HG02623 (cell line): ENCODE measurements around the gene SPOCK1.
"Not testable (repeated sequence)": the region's sequence is repeated elsewhere in the genome, so short reads cannot be mapped to it uniquely, and the experiment has no call there.

Experiments used
- ATAC-seq: cut with Tn5 transposase; IDR thresholded peaks from one replicate; pipeline ENCODE4 v1.9.1; 2021; ENCODE audit warnings: moderate library complexity; ENCODE audit not compliant: unreplicated experiment

The SPOCK1 gene

DNA sequence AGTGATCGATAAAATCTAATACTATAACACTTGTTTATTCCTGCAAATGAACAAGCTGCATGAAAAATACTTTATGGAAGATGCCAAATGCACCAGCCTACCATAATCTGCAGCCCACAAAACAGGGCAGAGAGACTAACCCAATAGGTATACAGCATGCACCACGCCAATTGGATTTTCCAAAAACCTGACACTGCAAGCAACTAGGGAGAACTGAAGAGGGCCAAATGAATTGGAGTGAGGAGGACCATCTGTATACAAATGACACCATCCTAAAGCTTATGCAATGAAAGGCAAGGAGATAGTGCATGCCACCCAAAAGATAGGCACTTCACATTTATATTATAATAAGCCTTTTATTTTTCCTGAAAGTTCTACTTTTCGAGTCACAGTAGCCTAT lies 100.4 kb downstream of the SPOCK1 start:
- ATAC-seq: no peak

DNA sequence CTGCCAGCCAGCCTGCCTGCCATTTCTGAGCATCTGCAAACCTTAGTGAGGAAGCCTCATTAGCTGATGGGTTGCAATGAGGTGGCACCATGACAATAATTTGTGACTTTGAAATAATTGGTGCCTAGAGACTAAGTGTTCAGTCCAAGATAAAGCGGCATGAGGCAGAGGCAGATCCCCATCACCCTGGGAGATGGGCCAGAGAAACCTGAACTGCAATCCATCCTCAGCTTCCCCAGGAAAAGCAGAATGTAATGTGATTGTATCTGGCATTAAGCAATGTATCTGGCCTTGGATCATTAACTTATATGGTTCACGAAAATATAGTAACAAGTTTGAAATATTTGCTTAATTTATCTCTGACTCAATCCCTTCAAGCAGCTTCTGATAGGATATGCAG lies 101.0 kb downstream of the SPOCK1 start:
- no peak for ATAC-seq

DNA sequence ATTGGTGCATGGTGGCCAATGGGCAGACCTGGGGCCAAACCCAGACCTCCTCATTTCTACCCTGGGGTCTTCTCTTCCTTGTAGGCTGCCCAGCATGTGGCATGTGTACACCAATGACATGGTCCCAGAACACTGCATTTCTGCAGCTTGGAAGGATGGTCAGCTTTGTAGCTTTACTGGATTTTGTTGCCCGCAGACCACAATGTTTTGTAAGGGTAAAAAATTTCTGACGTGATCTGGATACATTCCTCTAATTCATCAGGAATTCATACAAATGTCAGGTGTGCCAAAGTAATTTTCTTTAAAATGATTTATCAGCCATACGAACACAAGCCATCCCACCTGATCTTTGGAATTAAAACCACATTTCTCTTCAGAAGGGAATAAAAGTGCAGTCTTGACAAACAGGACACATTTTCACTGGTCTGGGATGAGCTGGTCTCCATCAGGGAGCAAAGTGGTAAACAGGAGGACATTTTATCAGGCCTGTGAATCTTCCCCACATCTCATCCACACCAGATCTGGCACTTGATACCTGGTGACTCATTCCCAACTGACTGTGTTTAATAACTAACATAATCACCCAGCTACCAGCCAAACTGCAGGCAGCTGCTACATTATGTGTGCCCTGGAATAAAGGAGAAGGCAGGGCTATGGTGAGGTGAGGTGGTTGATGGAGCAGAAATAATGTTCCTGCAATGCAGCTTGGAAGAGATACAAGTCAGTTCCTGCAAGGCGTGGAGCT lies 103.9 kb downstream of the SPOCK1 start:
- no peak for ATAC-seq

DNA sequence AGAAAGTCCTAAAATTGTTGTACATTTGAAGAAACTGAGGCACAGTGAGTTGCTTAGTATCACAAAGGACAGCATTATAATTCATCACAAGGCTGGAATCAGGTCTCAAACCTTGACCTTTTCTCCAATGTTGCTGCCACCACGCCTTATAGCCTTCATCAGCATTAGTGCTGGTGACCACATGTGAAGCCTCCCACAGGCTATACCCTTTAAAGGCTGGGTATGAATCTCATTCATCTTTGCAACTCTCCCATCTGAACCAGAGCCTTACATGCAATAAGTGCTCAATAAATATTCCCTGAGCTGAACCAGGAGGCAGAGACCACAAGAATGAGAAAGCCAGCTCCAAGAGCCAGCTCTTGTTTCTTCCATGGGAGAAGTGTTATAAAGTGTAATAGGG lies 104.7 kb downstream of the SPOCK1 start:
- ATAC-seq: no peak

DNA sequence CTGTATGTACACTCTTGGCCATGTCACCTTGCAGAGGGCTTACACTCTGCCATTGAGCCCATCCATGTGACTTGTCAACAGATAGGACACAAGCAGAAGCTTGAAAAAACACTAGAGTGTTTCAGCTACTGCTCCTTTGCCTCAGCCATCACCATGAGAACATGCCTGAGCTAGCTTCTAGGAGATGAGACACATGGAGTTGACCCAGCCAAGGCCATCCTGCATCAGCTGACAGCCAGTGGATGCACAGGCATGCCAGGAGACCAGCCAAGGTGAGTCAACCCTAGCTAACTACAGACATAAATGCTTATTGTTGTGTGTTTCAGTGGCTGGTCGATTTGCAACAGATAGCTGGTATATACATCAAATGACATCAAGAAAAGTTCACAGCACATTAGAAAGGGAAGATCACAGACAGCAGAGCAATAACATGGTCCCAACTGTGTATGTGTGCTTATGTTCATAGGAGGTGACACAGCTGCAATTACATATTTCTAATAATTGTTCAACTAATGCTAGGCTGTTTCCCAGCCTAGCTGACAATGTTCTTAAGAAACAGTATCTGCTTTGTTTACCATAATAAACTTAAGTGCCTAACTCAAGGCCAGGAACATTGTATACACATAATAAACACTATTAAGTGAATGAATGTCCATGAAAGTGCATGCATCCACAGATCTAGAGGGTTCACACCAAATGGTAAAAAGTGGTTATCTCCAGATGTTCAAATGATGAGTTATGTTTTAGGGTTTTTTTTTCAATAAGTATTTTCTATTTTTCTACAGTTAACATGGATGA lies 105.7 kb downstream of the SPOCK1 start:
- no peak for ATAC-seq

DNA sequence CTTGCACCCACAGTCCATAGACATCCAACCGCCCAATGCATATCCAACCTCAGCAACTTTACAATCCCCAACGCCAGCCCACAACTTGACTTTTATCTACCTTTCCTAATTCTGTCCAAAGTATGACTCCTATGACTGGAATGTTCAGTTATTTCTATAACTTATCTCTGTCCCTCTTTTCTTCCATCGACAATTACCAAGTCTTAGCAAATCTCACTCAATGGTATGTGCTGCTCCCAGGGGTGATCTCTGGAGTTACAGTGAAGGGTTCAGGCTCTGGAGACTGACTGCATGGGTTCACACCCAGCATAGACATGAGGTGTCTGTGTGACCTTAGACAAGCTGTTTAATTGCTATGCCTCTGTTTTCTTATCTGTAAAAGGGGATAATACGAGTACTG lies 106.9 kb downstream of the SPOCK1 start:
- no peak for ATAC-seq

DNA sequence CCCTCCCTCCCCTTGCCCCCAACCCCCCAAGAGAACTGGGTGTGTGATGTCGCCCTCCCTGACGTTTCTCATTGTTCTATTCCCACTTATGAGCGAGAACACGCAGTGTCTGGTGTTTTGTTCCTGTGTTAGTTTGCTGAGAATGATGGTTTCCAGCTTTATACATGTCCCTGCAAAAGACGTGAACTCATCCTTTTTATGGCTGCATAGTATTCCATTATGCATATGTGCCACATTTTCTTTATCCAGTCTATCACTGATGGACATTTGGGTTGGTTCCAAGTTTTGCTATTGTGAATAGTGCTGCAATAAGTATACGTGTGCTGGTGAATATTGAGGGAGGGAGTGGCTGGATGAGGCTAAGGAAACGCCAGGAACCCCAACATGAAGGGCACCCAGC lies 108.1 kb downstream of the SPOCK1 start:
- ATAC-seq: not testable (repeated sequence)

DNA sequence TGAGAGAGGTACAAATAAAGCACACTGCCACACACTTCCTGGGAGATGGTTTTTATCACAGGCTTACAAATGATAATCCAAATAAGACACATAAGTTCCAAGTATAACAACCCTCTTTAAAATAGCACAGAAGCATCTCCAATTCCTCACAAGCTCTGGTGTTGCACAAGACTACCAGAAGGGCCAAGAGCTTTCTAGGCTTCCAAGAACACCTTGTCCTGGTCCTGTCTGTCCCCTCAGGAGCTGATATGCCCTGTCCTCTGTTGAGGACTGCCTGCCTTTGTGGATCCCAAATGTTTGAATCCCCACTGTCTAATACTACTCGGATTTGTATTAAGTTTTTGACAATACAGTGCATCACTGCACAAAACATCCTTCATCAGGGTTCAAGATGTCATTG lies 110.1 kb downstream of the SPOCK1 start:
- no peak for ATAC-seq

DNA sequence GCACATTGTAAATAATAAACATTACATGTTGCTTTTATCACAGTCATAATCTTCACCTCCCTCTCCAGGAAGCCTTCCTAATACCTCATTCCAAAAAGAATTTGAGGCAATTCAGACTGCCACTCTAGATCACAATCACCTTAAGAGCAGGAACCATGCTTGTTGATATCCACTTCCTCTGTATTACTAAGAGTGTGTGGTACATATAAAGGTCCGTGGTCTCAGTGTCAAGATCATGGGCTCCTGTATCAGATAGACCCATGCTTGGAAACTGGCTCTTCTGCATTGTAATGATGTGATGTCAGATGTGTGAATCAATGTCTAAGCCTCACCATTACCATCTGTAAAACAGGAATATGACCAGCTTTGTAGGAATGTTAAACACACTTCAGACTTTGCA lies 114.1 kb downstream of the SPOCK1 start:
- ATAC-seq: no peak

DNA sequence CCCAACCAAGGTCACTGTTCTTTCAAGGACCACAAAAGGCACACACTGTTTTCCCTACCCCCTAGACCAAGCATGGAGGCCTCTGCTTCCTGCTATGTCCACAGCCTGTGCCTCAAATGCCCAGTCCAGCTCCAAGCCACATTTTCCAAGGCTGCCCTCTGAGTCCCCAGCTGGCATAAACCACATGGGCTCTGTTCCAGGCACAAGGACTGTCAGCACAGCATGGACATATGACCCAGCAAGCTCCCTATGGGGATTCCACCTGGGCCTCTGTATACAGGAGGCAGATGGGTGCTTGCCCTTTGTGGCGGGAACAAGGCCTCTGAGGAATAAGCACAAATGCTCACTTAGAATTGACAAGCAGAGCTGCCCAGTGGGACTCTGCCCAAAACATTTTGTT lies 115.2 kb downstream of the SPOCK1 start:
- no peak for ATAC-seq

DNA sequence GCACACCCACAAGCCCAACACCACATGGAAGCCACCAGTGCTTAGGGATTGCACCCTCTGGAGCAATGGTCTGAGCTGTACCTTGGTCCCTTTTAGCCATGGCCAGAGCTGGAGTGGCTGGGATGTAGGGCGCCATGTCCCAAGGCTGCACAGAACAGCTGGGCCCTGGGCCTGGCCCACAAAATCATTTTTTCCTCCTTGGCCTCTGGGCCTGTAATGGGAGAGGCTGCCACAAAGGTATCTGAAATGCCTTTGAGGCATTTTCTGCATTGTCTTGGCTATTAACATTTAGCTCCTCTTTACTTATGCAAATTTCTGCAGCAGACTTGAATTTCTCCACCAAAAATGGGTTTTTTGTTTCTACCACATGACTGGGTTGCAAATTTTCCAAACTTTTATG lies 117.6 kb downstream of the SPOCK1 start:
- ATAC-seq: no peak

DNA sequence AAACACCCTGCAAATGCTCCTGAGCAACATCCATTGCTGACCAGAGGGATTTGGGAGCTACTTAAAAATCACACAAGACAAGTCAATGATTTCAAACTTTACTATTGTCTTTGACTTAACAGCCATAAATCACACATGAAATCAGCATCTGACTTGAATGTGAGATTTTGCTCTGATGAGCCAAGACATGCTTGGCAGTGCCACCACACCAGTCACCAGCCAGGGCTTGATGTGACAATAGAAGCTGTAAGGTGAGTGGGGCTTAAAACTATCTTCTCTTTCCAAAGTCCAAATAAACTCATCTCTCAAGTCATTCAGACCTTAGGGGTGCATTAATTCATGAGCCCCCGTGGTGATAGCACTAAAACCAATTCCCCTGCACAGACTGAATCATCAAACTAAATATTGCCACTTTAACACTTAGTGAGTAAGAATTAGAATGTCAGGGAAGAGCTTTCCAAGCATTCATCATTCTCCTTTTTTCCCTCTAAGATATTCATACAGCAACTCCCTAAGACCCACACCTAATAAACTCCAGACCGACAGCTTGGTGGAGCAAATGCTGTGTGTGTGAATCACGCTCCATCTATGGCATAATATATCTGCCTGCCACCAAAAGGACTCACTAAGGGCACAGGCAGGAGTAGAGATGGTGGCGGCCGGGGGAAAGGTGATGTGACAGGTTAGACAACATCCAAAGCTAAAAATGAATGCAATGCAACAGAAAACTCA lies 119.4 kb downstream of the SPOCK1 start:
- no peak for ATAC-seq

DNA sequence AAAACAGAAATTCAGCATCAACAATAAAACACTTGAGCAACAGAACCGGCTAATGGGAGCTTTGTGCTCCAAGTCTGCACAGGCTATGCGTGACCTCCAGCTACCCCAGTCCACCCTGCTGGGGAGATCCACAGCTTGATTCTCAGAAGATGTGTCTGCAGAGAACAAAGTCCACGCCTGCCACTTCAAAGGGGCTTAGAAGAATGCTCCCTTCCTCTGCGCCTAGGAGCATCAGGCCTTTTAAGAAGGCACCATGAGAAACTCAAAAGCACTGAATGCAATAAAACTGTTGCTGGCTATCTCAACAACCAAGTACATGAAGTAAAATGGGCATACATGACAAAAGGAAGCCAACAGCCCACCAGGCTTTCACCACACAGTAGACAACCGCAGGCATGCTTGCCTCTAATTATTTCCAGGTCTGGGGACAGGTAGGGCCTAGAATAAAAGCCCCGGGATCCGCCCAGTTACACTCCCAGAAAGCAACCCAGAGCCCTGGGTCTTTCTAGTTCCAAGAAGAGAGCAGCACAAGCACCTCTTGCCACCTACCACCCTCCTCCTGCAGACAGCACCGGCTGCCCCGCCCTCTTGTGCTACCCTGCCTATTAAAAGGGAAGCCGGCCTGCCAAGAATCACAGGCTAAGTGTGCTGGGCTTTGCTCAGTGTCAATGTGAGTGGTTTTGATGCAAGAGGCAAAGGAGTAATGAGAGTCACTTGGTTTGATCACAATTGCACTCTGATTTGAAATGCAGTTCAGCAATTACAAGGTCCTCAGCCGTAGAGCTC lies 123.2 kb downstream of the SPOCK1 start:
- no peak for ATAC-seq

DNA sequence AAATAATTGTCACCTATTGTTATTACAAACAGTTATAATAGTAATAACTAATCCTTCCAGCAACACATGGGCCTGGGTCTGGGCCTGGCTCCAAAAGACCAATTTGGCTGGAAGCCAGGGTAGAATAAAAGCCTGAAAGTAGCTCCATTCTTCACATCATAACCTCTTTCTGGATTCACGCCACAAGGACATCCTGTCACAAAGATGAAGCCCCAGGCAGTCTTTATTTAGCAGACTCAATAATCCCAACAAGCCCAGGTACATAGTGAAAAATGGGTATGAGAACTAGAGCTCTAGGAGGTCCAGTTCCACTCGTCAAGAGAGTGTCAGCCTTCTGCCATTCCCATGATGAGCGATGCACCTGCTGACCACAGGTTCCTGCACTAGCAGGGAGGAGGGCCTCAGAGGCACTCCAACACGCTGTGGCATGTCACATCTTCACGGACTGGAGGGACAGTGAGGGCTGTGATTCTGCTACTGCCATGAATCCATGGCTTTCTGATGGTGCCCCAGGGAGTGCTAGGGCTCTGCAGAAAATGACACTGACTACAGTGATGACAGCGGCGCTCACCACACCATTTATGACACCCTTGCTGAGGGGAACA lies 124.9 kb downstream of the SPOCK1 start:
- ATAC-seq: no peak

DNA sequence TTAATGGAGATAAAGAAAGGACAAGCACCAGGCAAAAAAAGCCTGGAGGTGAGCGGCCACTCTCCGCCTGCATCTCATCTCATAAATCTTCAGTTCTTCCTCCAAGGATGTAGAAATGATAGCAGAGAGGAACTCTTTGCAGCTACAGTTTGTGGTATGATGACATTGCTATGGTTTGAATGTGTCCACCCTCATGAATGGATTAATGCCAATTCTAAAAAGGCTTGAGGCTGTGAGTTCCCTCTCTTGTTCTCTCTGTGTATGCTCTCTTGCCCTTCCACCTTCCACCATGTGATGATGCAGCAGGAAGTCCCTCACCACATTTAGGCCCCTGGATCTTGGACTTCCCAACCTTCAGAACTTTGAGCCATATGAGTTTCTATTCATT lies 126.4 kb downstream of the SPOCK1 start:
- no peak for ATAC-seq

DNA sequence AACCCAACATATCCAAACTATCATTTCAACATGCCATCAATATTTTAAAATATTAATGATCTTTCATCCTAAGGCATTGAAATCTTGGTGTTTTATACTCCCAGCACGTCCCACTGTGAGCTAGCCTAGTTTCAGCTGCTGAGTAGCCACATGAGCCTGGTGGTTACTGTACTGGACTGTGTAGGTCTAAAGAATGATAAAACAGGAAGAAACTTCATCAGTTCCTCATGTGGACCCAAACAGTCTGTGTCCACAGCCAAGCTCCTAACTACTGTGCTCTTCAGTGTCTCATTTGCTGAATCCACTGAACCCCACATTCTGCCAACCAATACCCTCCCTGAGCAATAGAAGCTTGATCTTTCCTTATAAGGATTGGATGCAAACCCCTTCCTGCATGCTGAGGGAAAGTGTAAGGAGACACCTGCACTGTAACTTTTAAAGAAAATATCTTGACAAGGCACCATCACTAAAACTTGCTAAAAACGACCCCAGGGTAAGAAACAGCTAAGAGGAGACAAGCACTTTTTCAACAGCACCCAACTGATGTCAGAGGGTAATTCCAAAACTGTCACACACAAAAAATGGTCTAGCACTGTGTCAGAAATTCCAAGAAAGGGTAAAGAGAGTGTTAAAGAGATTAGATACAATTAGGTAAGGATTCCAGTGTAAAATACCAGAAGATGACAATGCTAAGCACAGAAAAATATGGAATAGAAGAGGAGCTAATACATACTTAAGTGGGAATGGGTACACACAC lies 126.9 kb downstream of the SPOCK1 start:
- no peak for ATAC-seq

DNA sequence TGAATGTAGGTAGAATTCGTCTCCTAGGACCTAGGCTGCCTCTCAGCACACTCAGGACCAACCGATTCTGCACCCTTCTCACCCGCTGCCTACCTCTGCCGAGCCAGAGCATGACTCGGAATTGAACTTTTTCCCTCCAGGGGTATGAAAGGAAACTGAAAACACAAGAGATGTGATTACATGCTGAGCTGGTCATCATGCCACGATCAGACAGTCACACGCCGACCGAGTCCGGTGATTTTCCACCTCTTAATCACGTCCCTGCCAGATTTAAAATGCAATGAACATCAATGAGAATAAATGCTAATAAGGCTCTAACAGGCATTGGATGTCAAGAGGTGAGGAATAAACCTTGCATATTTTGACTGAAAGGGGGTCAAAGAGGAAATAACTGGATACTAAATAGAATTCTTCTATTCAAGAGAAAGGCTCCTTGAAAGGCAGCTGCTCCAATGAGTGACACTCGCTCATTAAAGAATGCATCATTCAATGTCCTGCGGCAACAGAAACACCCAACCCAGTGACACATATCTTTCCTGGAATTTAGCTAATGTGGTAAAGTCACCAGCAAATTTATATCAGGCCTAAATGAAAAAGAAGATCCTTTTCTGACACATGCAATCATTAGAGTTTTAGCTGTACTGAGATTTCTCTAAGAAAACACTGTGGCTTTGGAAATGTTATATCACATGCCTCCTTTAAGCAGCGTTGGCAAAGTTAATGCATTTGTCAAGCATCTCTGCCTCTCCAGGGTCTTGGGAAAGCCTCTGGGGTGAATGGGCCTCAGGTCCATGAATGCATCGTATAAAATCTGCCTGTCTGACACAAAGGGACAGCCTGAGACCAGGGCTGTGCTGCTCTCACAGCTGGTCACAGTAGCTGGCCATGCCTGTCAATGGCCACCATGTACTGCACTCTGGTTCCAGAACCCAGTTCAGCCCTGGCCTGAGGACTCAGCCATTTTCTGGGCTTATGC lies 128.7 kb downstream of the SPOCK1 start:
- no peak for ATAC-seq

DNA sequence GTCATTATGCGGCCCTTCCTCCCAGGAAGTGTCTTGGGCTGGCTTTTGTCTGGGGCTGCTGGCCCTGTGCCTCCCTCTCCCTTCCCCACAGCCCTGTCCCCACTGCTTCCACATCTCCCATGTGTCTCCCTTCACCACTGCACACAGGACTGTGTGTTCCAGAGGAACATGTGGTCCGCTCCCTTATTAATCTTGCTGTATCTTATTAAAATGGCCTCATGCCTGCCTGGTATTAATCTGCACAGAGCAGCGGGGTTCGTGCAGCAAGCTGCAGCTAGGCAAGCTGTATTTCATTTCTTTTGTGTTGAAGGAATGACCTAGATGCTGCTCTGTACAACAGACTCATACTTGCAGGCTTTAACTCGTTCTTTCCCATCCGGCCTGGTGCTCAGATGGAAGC lies 130.5 kb downstream of the SPOCK1 start:
- no peak for ATAC-seq

DNA sequence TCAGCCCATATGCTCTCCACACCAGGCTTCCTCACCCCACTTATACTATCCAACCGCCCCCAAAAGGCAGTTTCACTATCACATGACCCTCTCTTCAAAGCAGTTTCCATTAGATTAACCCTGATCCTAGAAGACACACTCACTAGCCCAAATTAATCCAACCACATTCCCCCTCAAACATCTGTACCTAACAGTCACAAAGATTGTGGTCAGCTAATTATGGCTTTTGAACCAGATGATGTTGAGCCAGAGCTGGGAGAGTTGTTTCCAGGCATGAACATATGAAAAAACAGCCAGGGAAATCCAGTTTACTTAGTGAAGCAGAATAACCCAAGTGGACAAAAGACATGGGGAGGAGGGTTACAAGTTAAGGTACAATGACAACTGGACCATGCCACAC lies 131.2 kb downstream of the SPOCK1 start:
- no peak for ATAC-seq
